ENCODE measurements around the gene TPPP.

- no peak for TF ChIP-seq ZNF384 (IDR thresholded peaks at IDR 0.05)
- TF ChIP-seq FOXA1 (IDR thresholded peaks at IDR 0.05): no peak
- no peak for TF ChIP-seq L3MBTL2 (conservative IDR thresholded peaks at IDR 0.05)
- no peak for TF ChIP-seq BHLHE40 (IDR thresholded peaks at IDR 0.05; ENCODE audit: borderline replicate concordance)
- no peak for TF ChIP-seq FOXK2 (IDR thresholded peaks at IDR 0.05)
- TF ChIP-seq LEF1 (IDR thresholded peaks at IDR 0.05; ENCODE audit: borderline replicate concordance): no peak
- no peak for TF ChIP-seq ARNT (IDR thresholded peaks at IDR 0.05)
- TF ChIP-seq SP1 (IDR thresholded peaks at IDR 0.05): no peak
These were observed 15.7 kb downstream of the TPPP start for GRCh38 chr5:677131-678101.

Measured in HEK293T (cell line).